Mucosa of descending colon (tissue), 3 donors: Measurements from ENCODE around the gene CSNK1G2. TPM values are rescaled to one million over a fixed set of nuclear protein-coding genes. Genes with fewer than 3 reads are reported as not detected.
A peak's percentile ranks its signal among the peaks of the same experiment; 100 is the strongest.

Experiments
- ATAC-seq: fragments of 200-7000 bp; cut with Tn5 transposase; one replicate; pipeline ENCODE4 v1.9.1; 2020; ENCODE audit warnings: mild to moderate bottlenecking, moderate library complexity
- DNase-seq, 3 donors: peaks; one replicate each; pipeline ENCODE4 v3.0.0-alpha.2; 2020
- H3K36me3 ChIP-seq: fragments of 200-600 bp; one replicate; pipeline ENCODE4 v1.8.0; 2021; ENCODE audit warnings: low read depth, mild to moderate bottlenecking
- H3K4me1 ChIP-seq: fragments of 200-600 bp; one replicate; pipeline ENCODE4 v1.8.0; 2021; ENCODE audit warnings: low read depth, mild to moderate bottlenecking
- H3K4me3 ChIP-seq: fragments of 200-600 bp; one replicate; pipeline ENCODE4 v1.8.0; 2021; ENCODE audit warnings: mild to moderate bottlenecking
- H3K9me3 ChIP-seq: fragments of 200-600 bp; one replicate; pipeline ENCODE4 v1.8.0; 2021; ENCODE audit warnings: mild to moderate bottlenecking
- intact Hi-C, 2 donors: fragments of 100-400 bp; cut with DNase I in 1 of 2; cut with micrococcal nuclease in 1 of 2; formaldehyde crosslinking; loops; one replicate each; pipeline versions ENCODE4 v1.11.0 to v1.11.1; 2022; cut with DNase I, micrococcal nuclease
- total RNA-seq, 3 donors: library from RNA; stranded (reverse); fragmentation: NEBNext Ultra II Directional in 2 of 3; extraction: Animal tissue kit (Norgen Biotek cat#: 25700) in 2 of 3; gene quantifications; one replicate each; pipeline versions ENCODE4 v1.2.1 to v1.2.4, GENCODE V29; 2021 to 2023
- TF ChIP-seq, protein P1 (sequence below): fragments of 200-600 bp; IDR thresholded peaks from one replicate; pipeline ENCODE4 v1.8.0; 2022; ENCODE audit warnings: antibody characterized with exemption, mild to moderate bottlenecking
- donor health status: DM: no; HTN: no; CAD: no; lungs with moderate emphysema.
- donor health status: DM: no; HTN: no; CAD: no.
- donor health status: DM: no; HTN: yes; CAD: no.

CSNK1G2 gene
- total RNA-seq, 3 donors from 2014 or later, result 51.8 to 58.6 (median 56.7) TPM

GRCh38 chr19:1920644-1921043 lies 20.3 kb upstream of the CSNK1G2 start:
- H3K9me3 ChIP-seq, result no peaks in the 10 kb centered on the region
- TF ChIP-seq, protein P1, sequence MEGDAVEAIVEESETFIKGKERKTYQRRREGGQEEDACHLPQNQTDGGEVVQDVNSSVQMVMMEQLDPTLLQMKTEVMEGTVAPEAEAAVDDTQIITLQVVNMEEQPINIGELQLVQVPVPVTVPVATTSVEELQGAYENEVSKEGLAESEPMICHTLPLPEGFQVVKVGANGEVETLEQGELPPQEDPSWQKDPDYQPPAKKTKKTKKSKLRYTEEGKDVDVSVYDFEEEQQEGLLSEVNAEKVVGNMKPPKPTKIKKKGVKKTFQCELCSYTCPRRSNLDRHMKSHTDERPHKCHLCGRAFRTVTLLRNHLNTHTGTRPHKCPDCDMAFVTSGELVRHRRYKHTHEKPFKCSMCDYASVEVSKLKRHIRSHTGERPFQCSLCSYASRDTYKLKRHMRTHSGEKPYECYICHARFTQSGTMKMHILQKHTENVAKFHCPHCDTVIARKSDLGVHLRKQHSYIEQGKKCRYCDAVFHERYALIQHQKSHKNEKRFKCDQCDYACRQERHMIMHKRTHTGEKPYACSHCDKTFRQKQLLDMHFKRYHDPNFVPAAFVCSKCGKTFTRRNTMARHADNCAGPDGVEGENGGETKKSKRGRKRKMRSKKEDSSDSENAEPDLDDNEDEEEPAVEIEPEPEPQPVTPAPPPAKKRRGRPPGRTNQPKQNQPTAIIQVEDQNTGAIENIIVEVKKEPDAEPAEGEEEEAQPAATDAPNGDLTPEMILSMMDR, result no peak
- DNase-seq (no peak), ATAC-seq (no peak)
- no peak overlapping the region for H3K4me3 ChIP-seq
- intact Hi-C loops, result loop anchor here in 1 of 2 donors (10.0 kb wide), 1 partner anchor 154 kb away; no protein-coding TSS in a partner anchor
- no peaks in the 10 kb centered on the region for H3K4me1 ChIP-seq
- peaks cover 4% of the 10 kb centered on the region for H3K36me3 ChIP-seq

DNA sequence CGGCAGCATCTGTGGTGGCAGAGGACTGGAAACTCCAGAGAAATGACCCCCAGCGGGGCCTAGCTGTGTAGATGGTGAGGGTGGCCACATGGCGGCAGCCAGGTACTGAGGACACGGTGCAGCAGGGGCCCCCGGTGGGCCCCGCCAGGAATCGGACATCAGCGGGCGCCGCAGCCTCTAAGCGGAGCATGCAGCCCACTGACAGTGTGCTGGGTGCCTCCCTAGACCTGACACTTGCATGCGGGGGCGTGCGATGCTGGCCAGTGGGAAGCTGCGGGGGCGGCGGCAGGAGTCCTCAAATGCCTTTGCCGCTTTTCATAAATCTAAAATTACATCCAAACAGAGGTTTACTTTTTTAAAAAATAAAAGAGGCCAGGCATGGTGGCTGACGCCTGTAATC lies 19.6 kb upstream of the CSNK1G2 start:
- ATAC-seq, result no peak
- intact Hi-C loops, result loop anchor here in 1 of 2 donors (10.0 kb wide), 1 partner anchor 153 kb away; no protein-coding TSS in a partner anchor
- Histone ChIP-seq H3K9me3 (no peaks in the 10 kb centered on the region), H3K4me1 (no peaks in the 10 kb centered on the region), H3K36me3 (peaks cover 4% of the 10 kb centered on the region), H3K4me3 (no peak overlapping the region)
- TF ChIP-seq, protein P1, result no peak
- no peak for DNase-seq

GRCh38 chr19:1921825-1922224 lies 19.1 kb upstream of the CSNK1G2 start:
- Histone ChIP-seq H3K9me3 (no peaks in the 10 kb centered on the region), H3K4me3 (no peak overlapping the region), H3K36me3 (peaks cover 4% of the 10 kb centered on the region), H3K4me1 (no peaks in the 10 kb centered on the region)
- no peak for ATAC-seq
- intact Hi-C loops, result loop anchor here in 1 of 2 donors (10.0 kb wide), 1 partner anchor 153 kb away; no protein-coding TSS in a partner anchor
- no peak for DNase-seq
- TF ChIP-seq, protein P1, result no peak

- TF ChIP-seq, protein P1, result no peak
- no peak for ATAC-seq
- Histone ChIP-seq H3K9me3 (no peaks in the 10 kb centered on the region), H3K4me1 (no peaks in the 10 kb centered on the region), H3K4me3 (no peak overlapping the region), H3K36me3 (peaks cover 4% of the 10 kb centered on the region)
- DNase-seq, result no peak
- intact Hi-C loops, result loop anchor here in 1 of 2 donors (10.0 kb wide), 1 partner anchor 152 kb away; no protein-coding TSS in a partner anchor
Measured at GRCh38 chr19:1922803-1923202, 18.2 kb upstream of the CSNK1G2 start.

DNA sequence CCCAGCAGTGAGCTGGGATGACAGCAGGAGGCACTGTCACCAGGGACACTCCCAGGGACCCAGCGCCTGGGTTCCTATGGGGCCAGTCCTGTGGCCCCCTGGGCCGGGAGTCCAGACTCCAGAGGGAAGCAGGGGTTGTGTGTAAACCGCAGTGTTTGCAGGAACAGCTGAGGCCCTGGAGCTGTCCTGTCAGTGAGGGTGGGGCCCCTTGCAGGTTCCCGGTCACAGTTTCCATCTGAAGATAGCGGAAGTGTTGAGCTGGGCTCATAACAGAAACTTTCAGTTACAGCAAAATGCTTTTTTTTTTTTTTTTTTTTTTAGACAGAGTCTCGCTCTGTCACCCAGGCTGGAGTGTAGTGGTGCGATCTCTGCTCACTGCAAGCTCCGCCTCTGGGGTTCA lies 17.7 kb upstream of the CSNK1G2 start:
- intact Hi-C loops, result loop anchor here in 1 of 2 donors (10.0 kb wide), 1 partner anchor 151 kb away; no protein-coding TSS in a partner anchor
- H3K4me1 ChIP-seq, result no peaks in the 10 kb centered on the region
- TF ChIP-seq, protein P1, result no peak
- H3K36me3 ChIP-seq, result peaks cover 4% of the 10 kb centered on the region
- DNase-seq, result no peak
- H3K4me3 ChIP-seq, result no peak overlapping the region
- ATAC-seq, result peak; percentile 56
- H3K9me3 ChIP-seq, result no peaks in the 10 kb centered on the region
